ENCODE results near the gene FCN3. TPM values are rescaled to one million over a fixed set of nuclear protein-coding genes. Genes with fewer than 3 reads are reported as not detected.

The FCN3 gene
- total and polyA plus RNA-seq, 9 of the 15 experiments (the other 6 are each of a cell fraction or from before 2014, with no cell fraction given), result 0.49 TPM; not detected in 8

DNA sequence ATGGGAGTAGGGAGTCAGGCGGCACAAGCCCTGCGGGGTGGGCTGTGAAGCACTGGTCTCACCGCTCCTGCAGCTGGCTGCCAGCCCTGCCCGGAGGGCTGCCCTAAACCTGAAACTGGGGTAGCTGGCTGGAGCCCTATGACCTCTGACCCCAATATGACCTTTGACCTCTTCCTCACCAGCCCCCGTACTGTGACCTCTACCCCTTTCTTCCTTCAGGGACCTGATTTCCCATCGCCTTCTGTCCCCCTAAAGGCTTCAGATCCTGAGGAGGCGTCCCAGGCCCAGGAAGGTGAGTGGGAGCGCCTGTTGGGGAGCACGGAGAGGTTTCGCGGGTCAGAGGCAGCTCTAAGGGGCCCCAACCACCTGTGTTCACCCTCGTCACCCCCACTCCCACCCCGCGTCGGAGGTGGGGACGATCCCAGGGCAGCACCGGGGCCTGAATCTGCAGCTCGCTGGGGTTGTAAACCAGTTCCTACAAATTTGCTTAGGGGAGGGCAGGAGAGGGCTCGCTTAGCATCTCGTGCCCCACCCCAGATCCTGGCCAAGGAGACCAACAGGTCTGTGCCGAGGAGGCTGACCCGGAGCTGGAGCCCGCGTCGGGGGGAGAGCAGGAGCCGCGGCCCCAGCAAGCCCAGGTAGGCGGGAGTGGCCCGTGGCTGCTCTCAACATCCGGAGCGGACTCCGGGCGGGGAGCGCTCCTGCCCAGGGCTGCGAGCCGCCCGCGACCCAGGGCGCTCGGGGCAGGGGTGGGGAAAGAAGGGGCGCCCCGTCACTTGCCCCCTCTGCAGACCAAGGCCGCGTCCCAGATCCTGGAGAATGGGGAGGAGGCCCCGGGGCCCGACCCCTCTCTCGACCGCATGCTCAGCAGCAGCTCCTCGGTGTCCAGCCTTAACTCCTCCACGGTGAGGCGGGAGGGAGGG, 25.5 kb downstream of the FCN3 start (continued):
- TF ChIP-seq, protein P1, sequence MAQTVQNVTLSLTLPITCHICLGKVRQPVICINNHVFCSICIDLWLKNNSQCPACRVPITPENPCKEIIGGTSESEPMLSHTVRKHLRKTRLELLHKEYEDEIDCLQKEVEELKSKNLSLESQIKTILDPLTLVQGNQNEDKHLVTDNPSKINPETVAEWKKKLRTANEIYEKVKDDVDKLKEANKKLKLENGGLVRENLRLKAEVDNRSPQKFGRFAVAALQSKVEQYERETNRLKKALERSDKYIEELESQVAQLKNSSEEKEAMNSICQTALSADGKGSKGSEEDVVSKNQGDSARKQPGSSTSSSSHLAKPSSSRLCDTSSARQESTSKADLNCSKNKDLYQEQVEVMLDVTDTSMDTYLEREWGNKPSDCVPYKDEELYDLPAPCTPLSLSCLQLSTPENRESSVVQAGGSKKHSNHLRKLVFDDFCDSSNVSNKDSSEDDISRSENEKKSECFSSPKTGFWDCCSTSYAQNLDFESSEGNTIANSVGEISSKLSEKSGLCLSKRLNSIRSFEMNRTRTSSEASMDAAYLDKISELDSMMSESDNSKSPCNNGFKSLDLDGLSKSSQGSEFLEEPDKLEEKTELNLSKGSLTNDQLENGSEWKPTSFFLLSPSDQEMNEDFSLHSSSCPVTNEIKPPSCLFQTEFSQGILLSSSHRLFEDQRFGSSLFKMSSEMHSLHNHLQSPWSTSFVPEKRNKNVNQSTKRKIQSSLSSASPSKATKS (CRISPR knock-in tag; IDR thresholded peaks at IDR 0.05), result no peak
- TF ChIP-seq ZBED1 (IDR thresholded peaks at IDR 0.05) (no peak), ZNF445 (CRISPR knock-in tag; IDR thresholded peaks at IDR 0.05; ENCODE audit: low read depth) (no peak), ZEB2 (IDR thresholded peaks at IDR 0.05) (peak; percentile 58; the same call in 1 of the 2 replicates), FOXK2 (conservative IDR thresholded peaks at IDR 0.05 in 1 of 2, IDR thresholded peaks at IDR 0.05 in 1 of 2; ENCODE audit: low read depth in 2 of 2) (no peak), U2AF2 (optimal IDR thresholded peaks at IDR 0.05; ENCODE audit: low read depth, low read length) (no peak), SMARCC2 (IDR thresholded peaks at IDR 0.05; ENCODE audit: low read depth) (no peak), KLF10 (CRISPR knock-in tag; IDR thresholded peaks at IDR 0.05) (no peak), SP2 (IDR thresholded peaks at IDR 0.05; ENCODE audit: extremely low read depth, low read depth, low read length, poor library complexity, severe bottlenecking) (no peak), ZNF384 (IDR thresholded peaks at IDR 0.05; ENCODE audit: low read depth, low read length) (no peak), ZSCAN29 (IDR thresholded peaks at IDR 0.05) (no peak), CTBP1 (IDR thresholded peaks at IDR 0.05; ENCODE audit: borderline replicate concordance) (no peak; the same call in 1 of the 2 replicates), NR2C1 (IDR thresholded peaks at IDR 0.05) (peak; percentile 99), NR2C1 (tag; IDR thresholded peaks at IDR 0.05) (peak; percentile 99), CBFB (CRISPR knock-in tag; IDR thresholded peaks at IDR 0.05) (no peak), PHB2 (IDR thresholded peaks at IDR 0.05; ENCODE audit: low read depth) (no peak), TAL1 (IDR thresholded peaks at IDR 0.05) (no peak)
- TF ChIP-seq, protein P2, sequence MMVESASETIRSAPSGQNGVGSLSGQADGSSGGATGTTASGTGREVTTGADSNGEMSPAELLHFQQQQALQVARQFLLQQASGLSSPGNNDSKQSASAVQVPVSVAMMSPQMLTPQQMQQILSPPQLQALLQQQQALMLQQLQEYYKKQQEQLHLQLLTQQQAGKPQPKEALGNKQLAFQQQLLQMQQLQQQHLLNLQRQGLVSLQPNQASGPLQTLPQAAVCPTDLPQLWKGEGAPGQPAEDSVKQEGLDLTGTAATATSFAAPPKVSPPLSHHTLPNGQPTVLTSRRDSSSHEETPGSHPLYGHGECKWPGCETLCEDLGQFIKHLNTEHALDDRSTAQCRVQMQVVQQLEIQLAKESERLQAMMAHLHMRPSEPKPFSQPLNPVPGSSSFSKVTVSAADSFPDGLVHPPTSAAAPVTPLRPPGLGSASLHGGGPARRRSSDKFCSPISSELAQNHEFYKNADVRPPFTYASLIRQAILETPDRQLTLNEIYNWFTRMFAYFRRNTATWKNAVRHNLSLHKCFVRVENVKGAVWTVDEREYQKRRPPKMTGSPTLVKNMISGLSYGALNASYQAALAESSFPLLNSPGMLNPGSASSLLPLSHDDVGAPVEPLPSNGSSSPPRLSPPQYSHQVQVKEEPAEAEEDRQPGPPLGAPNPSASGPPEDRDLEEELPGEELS (CRISPR knock-in tag; IDR thresholded peaks at IDR 0.05; ENCODE audit: borderline replicate concordance), result no peak
- TF ChIP-seq, protein P3, sequence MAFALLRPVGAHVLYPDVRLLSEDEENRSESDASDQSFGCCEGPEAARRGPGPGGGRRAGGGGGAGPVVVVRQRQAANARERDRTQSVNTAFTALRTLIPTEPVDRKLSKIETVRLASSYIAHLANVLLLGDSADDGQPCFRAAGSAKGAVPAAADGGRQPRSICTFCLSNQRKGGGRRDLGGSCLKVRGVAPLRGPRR (CRISPR knock-in tag; IDR thresholded peaks at IDR 0.05), result no peak
- TF ChIP-seq, protein P4, sequence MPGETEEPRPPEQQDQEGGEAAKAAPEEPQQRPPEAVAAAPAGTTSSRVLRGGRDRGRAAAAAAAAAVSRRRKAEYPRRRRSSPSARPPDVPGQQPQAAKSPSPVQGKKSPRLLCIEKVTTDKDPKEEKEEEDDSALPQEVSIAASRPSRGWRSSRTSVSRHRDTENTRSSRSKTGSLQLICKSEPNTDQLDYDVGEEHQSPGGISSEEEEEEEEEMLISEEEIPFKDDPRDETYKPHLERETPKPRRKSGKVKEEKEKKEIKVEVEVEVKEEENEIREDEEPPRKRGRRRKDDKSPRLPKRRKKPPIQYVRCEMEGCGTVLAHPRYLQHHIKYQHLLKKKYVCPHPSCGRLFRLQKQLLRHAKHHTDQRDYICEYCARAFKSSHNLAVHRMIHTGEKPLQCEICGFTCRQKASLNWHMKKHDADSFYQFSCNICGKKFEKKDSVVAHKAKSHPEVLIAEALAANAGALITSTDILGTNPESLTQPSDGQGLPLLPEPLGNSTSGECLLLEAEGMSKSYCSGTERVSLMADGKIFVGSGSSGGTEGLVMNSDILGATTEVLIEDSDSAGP (CRISPR knock-in tag; IDR thresholded peaks at IDR 0.05), result 0 out of 2 replicates have a peak, but pooled peaks have one; percentile 45
- TF ChIP-seq, protein P5, sequence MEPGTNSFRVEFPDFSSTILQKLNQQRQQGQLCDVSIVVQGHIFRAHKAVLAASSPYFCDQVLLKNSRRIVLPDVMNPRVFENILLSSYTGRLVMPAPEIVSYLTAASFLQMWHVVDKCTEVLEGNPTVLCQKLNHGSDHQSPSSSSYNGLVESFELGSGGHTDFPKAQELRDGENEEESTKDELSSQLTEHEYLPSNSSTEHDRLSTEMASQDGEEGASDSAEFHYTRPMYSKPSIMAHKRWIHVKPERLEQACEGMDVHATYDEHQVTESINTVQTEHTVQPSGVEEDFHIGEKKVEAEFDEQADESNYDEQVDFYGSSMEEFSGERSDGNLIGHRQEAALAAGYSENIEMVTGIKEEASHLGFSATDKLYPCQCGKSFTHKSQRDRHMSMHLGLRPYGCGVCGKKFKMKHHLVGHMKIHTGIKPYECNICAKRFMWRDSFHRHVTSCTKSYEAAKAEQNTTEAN (CRISPR knock-in tag; IDR thresholded peaks at IDR 0.05), result no peak
